Thoracic aorta (tissue), 2 donors: ENCODE results near the gene CCND1. TPM values are rescaled to one million over a fixed set of nuclear protein-coding genes. Genes with fewer than 3 reads are reported as not detected.

Source experiments
- ATAC-seq: fragments of 150-250 bp; one replicate; pipeline ENCODE4 v1.8.0; 2017; ENCODE audit warnings: low read depth; ENCODE audit not compliant: insufficient number of reproducible peaks, low FRiP score
- DNase-seq: peaks from one replicate; pipeline ENCODE4 v3.0.0-alpha.2; 2020; ENCODE audit warnings: low spot score
- H3K27ac ChIP-seq, 2 donors: fragments of 200-600 bp; sonication (generic); 1 replicate in 1 of 2; 2 replicates in 1 of 2; pipeline ENCODE4 v1.5.1; 2016; ENCODE audit warnings: mild to moderate bottlenecking in 2 of 2, moderate library complexity in 2 of 2
- H3K27me3 ChIP-seq: fragments of 200-600 bp; sonication (generic); replicated peaks from 2 replicates; pipeline ENCODE4 v1.6.0; 2016; ENCODE audit warnings: mild to moderate bottlenecking; ENCODE audit not compliant: insufficient read depth
- H3K36me3 ChIP-seq: fragments of 200-600 bp; sonication (generic); one replicate; pipeline ENCODE4 v1.5.1; 2016
- H3K4me1 ChIP-seq, 2 donors: fragments of 200-600 bp; sonication (generic); 1 replicate in 1 of 2; 2 replicates in 1 of 2; pipeline versions ENCODE4 v1.5.1 to v1.6.0; 2016; ENCODE audit warnings: low read depth in 2 of 2, mild to moderate bottlenecking in 1 of 2; ENCODE audit not compliant: control insufficient read depth in 1 of 2
- H3K4me3 ChIP-seq: fragments of 200-600 bp; sonication (generic); 2 replicates; pipeline ENCODE4 v1.5.1; 2016; ENCODE audit warnings: mild to moderate bottlenecking
- H3K9me3 ChIP-seq: fragments of 200-600 bp; sonication (generic); 2 replicates; pipeline ENCODE4 v1.5.1; 2016
- total RNA-seq, 2 donors: library from RNA; depleted of rRNA; stranded (reverse); fragments of >200 nt; gene quantifications; one replicate each; pipeline versions ENCODE4 v1.1.0 to v1.2.3, GENCODE V29; 2016
- TF ChIP-seq, protein P1 (sequence below): fragments of 200-600 bp; sonication (generic); IDR thresholded peaks from one replicate; pipeline ENCODE4 v1.5.1; 2019; ENCODE audit warnings: antibody characterized with exemption

The CCND1 gene
- total RNA-seq, 2 donors from 2014 or later: 109 to 142 TPM

- ATAC-seq (peak; percentile 45), DNase-seq (no peak)
- Histone ChIP-seq H3K4me1 (peaks cover 13 to 31% of the 10 kb centered on the region in 2 donors), H3K9me3 (no peaks in the 10 kb centered on the region), H3K36me3 (peaks cover 22% of the 10 kb centered on the region), H3K27me3 (no peaks in the 10 kb centered on the region), H3K4me3 (no peak overlapping the region), H3K27ac (peak overlapping the region in 1 of 2 donors; percentile 59)
- TF ChIP-seq, protein P1, sequence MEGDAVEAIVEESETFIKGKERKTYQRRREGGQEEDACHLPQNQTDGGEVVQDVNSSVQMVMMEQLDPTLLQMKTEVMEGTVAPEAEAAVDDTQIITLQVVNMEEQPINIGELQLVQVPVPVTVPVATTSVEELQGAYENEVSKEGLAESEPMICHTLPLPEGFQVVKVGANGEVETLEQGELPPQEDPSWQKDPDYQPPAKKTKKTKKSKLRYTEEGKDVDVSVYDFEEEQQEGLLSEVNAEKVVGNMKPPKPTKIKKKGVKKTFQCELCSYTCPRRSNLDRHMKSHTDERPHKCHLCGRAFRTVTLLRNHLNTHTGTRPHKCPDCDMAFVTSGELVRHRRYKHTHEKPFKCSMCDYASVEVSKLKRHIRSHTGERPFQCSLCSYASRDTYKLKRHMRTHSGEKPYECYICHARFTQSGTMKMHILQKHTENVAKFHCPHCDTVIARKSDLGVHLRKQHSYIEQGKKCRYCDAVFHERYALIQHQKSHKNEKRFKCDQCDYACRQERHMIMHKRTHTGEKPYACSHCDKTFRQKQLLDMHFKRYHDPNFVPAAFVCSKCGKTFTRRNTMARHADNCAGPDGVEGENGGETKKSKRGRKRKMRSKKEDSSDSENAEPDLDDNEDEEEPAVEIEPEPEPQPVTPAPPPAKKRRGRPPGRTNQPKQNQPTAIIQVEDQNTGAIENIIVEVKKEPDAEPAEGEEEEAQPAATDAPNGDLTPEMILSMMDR: peak; percentile 89
Measured at GRCh38 chr11:69670158-69670845, 29.3 kb downstream of the CCND1 start.

DNA sequence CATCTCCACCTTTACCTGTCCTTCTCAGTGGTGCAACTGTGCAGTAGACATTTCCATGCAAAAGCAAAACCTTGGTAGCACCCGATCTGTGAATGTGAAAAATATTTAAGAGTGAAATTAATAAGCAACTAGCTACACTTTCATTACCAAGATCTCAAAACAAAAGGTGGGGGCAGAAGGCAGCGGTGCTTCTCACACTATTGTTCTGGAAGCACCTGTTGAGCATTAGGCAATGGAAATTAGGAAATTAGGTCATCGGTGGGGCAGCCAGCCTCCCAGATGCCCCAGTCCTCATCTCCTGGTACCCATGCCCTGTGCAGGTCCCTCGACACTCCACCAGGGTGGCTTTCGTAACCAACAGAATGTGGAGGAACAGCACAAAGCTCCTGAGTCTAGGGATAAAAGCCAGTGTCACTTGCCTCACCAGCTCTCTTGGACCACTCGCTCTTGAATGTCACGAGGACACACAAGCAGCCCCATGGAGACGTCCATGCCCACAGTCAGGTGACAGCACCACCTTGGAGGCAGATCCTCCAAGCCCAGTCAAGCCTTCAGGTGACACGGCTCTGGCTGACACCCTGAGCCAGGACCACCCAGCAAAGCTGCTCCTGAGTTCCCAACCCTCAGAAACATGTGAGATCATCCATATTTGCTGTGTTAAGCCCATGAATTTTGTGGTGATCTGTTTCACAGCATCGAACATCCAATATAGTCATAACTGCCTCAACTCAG, 30.9 kb downstream of the CCND1 start:
- Histone ChIP-seq H3K4me1 (peaks cover 13 to 35% of the 10 kb centered on the region in 2 donors), H3K27me3 (no peaks in the 10 kb centered on the region), H3K36me3 (peaks cover 16% of the 10 kb centered on the region), H3K27ac (no peak overlapping the region), H3K4me3 (no peak overlapping the region), H3K9me3 (no peaks in the 10 kb centered on the region)
- ATAC-seq: no peak
- DNase-seq: no peak
- TF ChIP-seq, protein P1: no peak

DNA sequence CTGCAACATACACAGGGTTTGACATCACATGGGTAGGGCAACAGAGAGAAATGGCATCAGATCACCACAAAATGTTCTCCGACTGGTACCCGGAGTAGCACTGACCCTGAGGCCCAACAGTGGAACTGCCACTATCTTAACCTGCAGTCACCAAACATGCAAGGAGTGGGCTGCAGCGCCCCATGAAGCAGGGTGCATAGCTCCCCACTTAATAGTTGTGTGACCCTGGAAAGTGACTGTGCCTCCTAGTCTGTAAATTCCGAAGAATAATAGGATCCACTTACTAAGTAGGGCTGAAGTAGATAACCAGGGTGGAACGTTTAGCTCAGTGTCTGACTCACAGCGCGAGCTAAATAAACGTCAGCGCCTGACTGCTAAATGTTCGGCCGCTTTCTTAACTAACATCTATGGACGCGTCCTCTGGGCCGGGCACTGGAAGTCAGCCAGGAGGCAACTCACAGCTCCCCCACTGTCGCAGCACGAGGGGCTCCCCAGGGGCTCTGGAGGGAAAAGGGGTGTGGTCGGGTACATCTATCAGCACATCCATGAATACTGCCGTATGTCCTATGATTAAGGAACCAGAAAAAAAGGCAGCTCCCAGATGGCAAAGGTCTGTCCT, 33.4 kb downstream of the CCND1 start:
- Histone ChIP-seq H3K27me3 (no peaks in the 10 kb centered on the region), H3K4me1 (peaks cover 13 to 35% of the 10 kb centered on the region in 2 donors), H3K36me3 (peaks cover 5% of the 10 kb centered on the region), H3K4me3 (peak overlapping the region; percentile 89), H3K27ac (peak overlapping the region; percentile 74 to 88), H3K9me3 (no peaks in the 10 kb centered on the region)
- DNase-seq: no peak
- peak; percentile 16 for ATAC-seq
- TF ChIP-seq, protein P1: no peak

DNA sequence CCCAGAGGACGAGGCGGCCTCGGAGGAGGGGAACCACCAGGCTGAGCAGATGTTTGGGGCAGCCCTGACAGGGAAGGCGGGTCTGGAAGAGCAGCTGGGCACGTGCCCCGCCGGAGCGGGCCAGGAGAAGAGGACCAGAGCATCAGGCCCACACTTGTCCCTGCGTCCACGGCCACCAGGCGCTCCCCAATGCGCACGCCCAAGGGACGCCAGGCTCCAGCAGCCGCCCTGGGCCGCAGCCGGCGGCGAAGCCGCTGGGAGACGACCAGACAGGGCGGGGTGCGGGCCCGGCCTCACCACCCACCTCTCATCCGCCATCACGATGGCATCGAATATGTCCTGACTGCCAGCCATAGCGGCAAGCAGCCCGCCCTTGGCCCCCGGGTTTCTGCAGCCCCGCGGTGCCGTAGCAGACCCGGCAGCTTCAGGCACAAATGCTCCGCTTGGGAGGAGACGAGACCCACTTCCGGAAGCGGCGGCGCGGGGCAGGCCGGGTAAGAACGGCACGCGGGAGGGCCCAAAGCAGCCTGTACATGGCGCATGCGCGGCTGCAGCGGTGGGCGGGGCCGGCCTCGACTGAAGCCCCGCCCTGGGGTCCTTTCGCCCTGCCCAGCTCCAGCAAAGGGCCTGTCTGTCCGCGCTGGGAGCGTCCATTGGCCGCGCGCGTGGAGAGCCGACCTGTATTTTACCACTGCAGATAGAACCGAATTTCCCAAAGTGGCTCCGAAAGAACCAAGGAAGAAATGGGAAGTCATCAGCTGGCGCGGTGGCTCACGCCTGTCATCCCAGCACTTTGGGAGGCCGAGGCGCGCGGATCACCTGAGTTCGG, 34.1 kb downstream of the CCND1 start, which contains the start of gene LTO1:
TSS of gene LTO1 (minus strand) at position 468 of the 829 bp plus-strand sequence. CDS start at position 354, 114 bp downstream.
- TF ChIP-seq, protein P1: no peak
- H3K4me1 ChIP-seq: peaks cover 13 to 32% of the 10 kb centered on the region in 2 donors

More for the DNA sequence above, 34.1 kb downstream of the CCND1 start, which contains the start of gene LTO1:
- DNase-seq (peak; percentile 84), ATAC-seq (peak; percentile 81)
- Histone ChIP-seq H3K9me3 (no peaks in the 10 kb centered on the region), H3K27me3 (no peaks in the 10 kb centered on the region), H3K36me3 (peaks cover 5% of the 10 kb centered on the region), H3K27ac (peak within 1 kb of the TSS; percentile 74 to 88), H3K4me3 (peak within 1 kb of the TSS; percentile 89)
